PC-9 (cell line): ENCODE measurements around the gene DENND6A. TPM values are rescaled to one million over a fixed set of nuclear protein-coding genes. Genes with fewer than 3 reads are reported as not detected.
"Not testable (repeated sequence)": the region's sequence is repeated elsewhere in the genome, so short reads cannot be mapped to it uniquely, and the experiment has no call there.

ENCODE experiments used
- BruUV-seq: library from RNA; stranded (reverse); fragments of 400-500 nt; replicated peaks from 2 replicates; lab custom pipeline; 2021; lab: Mats Ljungman, UMichigan
- CTCF ChIA-PET: fragments of 300-600 bp; sonication (Branson Sonifier 250); formaldehyde crosslinking; loops from one replicate; lab custom pipeline; 2022; ENCODE audit warnings: antibody characterized with exemption; lab: Charles Lee
- POLR2A ChIA-PET: fragments of 300-600 bp; sonication (Branson Sonifier 250); formaldehyde crosslinking; loops from one replicate; lab custom pipeline; 2022; ENCODE audit warnings: antibody characterized with exemption; ENCODE audit not compliant: unreplicated experiment; lab: Charles Lee
- DNase-seq, 2 experiments: peaks; one replicate each; pipeline versions ENCODE4 v3.0.0 to v3.0.0-alpha.2; 2015 to 2022; ENCODE audit warnings: mixed read lengths in 1 of 2
- H2AFZ ChIP-seq: fragments of 200-600 bp; sonication (generic); 2 replicates; pipeline ENCODE4 v1.8.1; 2017; ENCODE audit warnings: antibody characterized with exemption
- H3F3A ChIP-seq: fragments of 200-600 bp; sonication (generic); 2 replicates; pipeline ENCODE4 v1.8.1; 2017; ENCODE audit warnings: antibody characterized with exemption, mild to moderate bottlenecking, low read depth; ENCODE audit not compliant: insufficient read depth
- H3K27ac ChIP-seq: fragments of 200-600 bp; sonication (generic); 2 replicates; pipeline ENCODE4 v1.6.1; 2016; ENCODE audit warnings: mixed run types
- H3K27me3 ChIP-seq: fragments of 200-600 bp; sonication (generic); 2 replicates; pipeline ENCODE4 v1.6.1; 2016; ENCODE audit warnings: low read depth, mixed run types; ENCODE audit not compliant: insufficient read depth
- H3K36me3 ChIP-seq: fragments of 200-600 bp; sonication (generic); 2 replicates; pipeline ENCODE4 v1.6.1; 2016; ENCODE audit warnings: low read depth, mixed run types
- H3K4me1 ChIP-seq: fragments of 200-600 bp; sonication (generic); replicated peaks from 2 replicates; pipeline ENCODE4 v1.6.1; 2016; ENCODE audit warnings: mixed run types; ENCODE audit not compliant: insufficient read depth
- H3K4me2 ChIP-seq: fragments of 200-600 bp; sonication (generic); 2 replicates; pipeline ENCODE4 v1.6.1; 2017; ENCODE audit warnings: mixed run types
- H3K4me3 ChIP-seq: fragments of 200-600 bp; sonication (generic); 2 replicates; pipeline ENCODE4 v1.6.1; 2016; ENCODE audit warnings: mixed run types
- H3K79me2 ChIP-seq: fragments of 200-600 bp; sonication (generic); 2 replicates; pipeline ENCODE4 v1.6.1; 2017; ENCODE audit warnings: low read depth, mixed run types
- H3K9me2 ChIP-seq: fragments of 200-600 bp; sonication (generic); 2 replicates; pipeline ENCODE4 v1.8.1; 2017; ENCODE audit warnings: mild to moderate bottlenecking; ENCODE audit not compliant: insufficient read depth
- H3K9me3 ChIP-seq: fragments of 200-600 bp; sonication (generic); 2 replicates; pipeline ENCODE4 v1.8.1; 2016; ENCODE audit warnings: low read depth; ENCODE audit not compliant: insufficient read depth
- H4K20me1 ChIP-seq: fragments of 200-600 bp; sonication (generic); 2 replicates; pipeline ENCODE4 v1.8.1; 2017; ENCODE audit not compliant: insufficient read depth
- CTCF ChIP-seq: fragments of 200-600 bp; sonication (generic); conservative IDR thresholded peaks from 2 replicates; pipeline ENCODE4 v1.6.1; 2017; ENCODE audit warnings: mixed run types, antibody characterized with exemption, mild to moderate bottlenecking, moderate library complexity
- EZH2 ChIP-seq: fragments of 200-600 bp; sonication (generic); IDR thresholded peaks from 2 replicates; pipeline ENCODE4 v1.8.0; 2017; ENCODE audit warnings: antibody characterized with exemption, low read depth
- intact Hi-C: fragments of 100-400 bp; cut with micrococcal nuclease; formaldehyde crosslinking; loops from one replicate; pipeline ENCODE4 v1.10.0; 2022; ENCODE audit not compliant: unreplicated experiment
- total RNA-seq: library from RNA; stranded (reverse); gene quantifications from 2 replicates; pipeline ENCODE4 v1.2.3, GENCODE V29; 2021

The DENND6A gene
- total RNA-seq, 1 experiment from 2014 or later: 28.2 TPM

GRCh38 chr3:57644740-57645139 is 48.1 kb downstream of the DENND6A start:
- Histone ChIP-seq H3K4me3 (no peak overlapping the region), H4K20me1 (no peaks in the 10 kb centered on the region), H3K9me3 (no peaks in the 10 kb centered on the region), H3K9me2 (no peaks in the 10 kb centered on the region), H3K4me1 (no peaks in the 10 kb centered on the region), H3F3A (peaks cover 6% of the 10 kb centered on the region; the same call in 1 of the 2 replicates), H3K4me2 (no peak overlapping the region), H3K79me2 (no peaks in the 10 kb centered on the region), H3K27ac (no peak overlapping the region), H2AFZ (no peak overlapping the region), H3K36me3 (peaks cover 13% of the 10 kb centered on the region), H3K27me3 (no peaks in the 10 kb centered on the region)
- ChIA-PET CTCF (no interaction called here), POLR2A (no interaction called here)
- no peak for DNase-seq
- intact Hi-C loops: no loop called here
- TF ChIP-seq EZH2: no peak
- no peak for TF ChIP-seq CTCF
- no TSS peak for BruUV-seq

GRCh38 chr3:57637391-57637790 is 55.5 kb downstream of the DENND6A start:
- POLR2A ChIA-PET: no interaction called here
- Histone ChIP-seq H3K4me1 (no peaks in the 10 kb centered on the region), H3K4me3 (no peak overlapping the region), H3K9me2 (no peaks in the 10 kb centered on the region), H3K9me3 (no peaks in the 10 kb centered on the region), H3K79me2 (no peaks in the 10 kb centered on the region), H2AFZ (no peak overlapping the region), H4K20me1 (no peaks in the 10 kb centered on the region), H3K27ac (no peak overlapping the region), H3F3A (peaks cover 10% of the 10 kb centered on the region), H3K27me3 (no peaks in the 10 kb centered on the region), H3K36me3 (peaks cover 9% of the 10 kb centered on the region), H3K4me2 (no peak overlapping the region)
- BruUV-seq: no TSS peak
- CTCF ChIA-PET: no interaction called here
- intact Hi-C loops: no loop called here
- TF ChIP-seq CTCF (no peak), EZH2 (no peak)
- DNase-seq: no peak

- DNase-seq, H4K20me1 ChIP-seq, POLR2A ChIA-PET, BruUV-seq, H3K4me1 ChIP-seq, H2AFZ ChIP-seq, H3K36me3 ChIP-seq, H3K4me3 ChIP-seq, intact Hi-C loops, H3K9me2 ChIP-seq, H3K4me2 ChIP-seq, H3K9me3 ChIP-seq, H3K79me2 ChIP-seq, H3K27ac ChIP-seq, H3K27me3 ChIP-seq, H3F3A ChIP-seq: not testable (repeated sequence)
- CTCF ChIA-PET: interaction anchor here (0.6 kb wide), 1 partner anchor 34 kb away, joined by 9 read pairs; no protein-coding TSS in a partner anchor
Observed at GRCh38 chr3:57634259-57634658, 58.6 kb downstream of the DENND6A start.

- Histone ChIP-seq H3F3A (peaks cover 9% of the 10 kb centered on the region; the same call in 1 of the 2 replicates), H3K4me3 (no peak overlapping the region), H4K20me1 (no peaks in the 10 kb centered on the region), H3K79me2 (no peaks in the 10 kb centered on the region), H3K4me1 (no peaks in the 10 kb centered on the region), H2AFZ (no peak overlapping the region), H3K27me3 (no peaks in the 10 kb centered on the region), H3K9me3 (no peaks in the 10 kb centered on the region), H3K4me2 (no peak overlapping the region), H3K9me2 (no peaks in the 10 kb centered on the region), H3K36me3 (peaks cover 16% of the 10 kb centered on the region; the same call in 1 of the 2 replicates), H3K27ac (no peak overlapping the region)
- BruUV-seq: no TSS peak
- intact Hi-C loops: no loop called here
- CTCF ChIA-PET: interaction anchor here (0.5 kb wide), 1 partner anchor 443 kb away, joined by 4 read pairs; no protein-coding TSS in a partner anchor
- no peak for TF ChIP-seq CTCF
- no peak for TF ChIP-seq EZH2
- DNase-seq: no peak
- POLR2A ChIA-PET: no interaction called here
Observed at GRCh38 chr3:57627976-57628375, 64.9 kb downstream of the DENND6A start.
